ENCODE measurements around the gene ADAM15.

DNA sequence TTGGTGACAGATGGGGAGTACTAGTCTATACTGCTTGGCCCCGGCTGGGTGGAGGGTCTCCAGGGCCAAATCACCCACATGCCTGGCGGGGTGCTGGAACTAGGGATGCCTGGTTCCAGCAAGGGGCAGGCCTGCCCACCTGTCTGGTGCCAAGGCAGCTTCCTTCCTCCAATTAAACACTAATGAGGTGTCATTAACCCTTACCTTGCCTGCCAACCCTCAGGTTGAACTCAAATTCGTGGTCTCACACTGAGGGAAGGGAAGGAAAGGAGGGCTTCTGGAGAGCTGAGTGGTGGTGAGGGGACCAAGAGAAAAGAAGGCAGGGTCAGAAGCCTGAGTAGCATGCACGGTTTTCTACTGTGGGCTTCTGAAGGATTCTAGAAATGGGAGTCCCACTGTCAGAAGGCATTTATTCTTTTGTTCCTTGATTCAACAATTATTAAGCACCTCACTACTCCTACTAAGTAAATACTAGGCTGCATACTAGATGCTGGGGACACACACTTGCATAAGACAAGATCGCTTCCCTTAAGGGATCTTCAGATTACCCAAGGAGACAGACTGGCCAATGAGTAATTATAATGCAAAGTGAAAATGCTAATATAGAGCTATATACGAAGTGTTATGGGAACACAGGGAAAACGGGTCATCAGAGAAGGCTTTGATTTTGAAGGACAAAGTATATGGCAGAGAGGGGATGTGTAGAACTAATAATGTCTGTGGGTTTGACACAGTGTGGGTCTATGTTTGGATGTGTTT, 21.6 kb downstream of the ADAM15 start:
- TF ChIP-seq CTCF (IDR thresholded peaks at IDR 0.05; ENCODE audit: low read depth, low read length, poor library complexity, severe bottlenecking) (no peak), EZH2phosphoT487 (IDR thresholded peaks at IDR 0.05; ENCODE audit: borderline replicate concordance, low read length) (no peak)

All from DOHH2 (cell line).